ENCODE data around the gene TBCCD1. TPM values are rescaled to one million over a fixed set of nuclear protein-coding genes. Genes with fewer than 3 reads are reported as not detected.
A peak's percentile ranks its signal among the peaks of the same experiment; 100 is the strongest.

Gene TBCCD1
- total and polyA plus RNA-seq, 2 of the 8 experiments (the other 6 are each of a cell fraction or from before 2014, with no cell fraction given) = 11.3 to 13.9 TPM

- POLR2A ChIA-PET (ENCODE audit: partially characterized antibody) = interaction anchor here (0.6 to 6.2 kb wide), 5 partner anchors 19 to 190 kb away, joined by 3 to 87 read pairs (median 6); partner anchors contain the start of genes EIF4A2 and RFC4
- TF ChIP-seq POLR2A (IDR thresholded peaks at IDR 0.05; ENCODE audit: control extremely low read depth in 1 of 2, low read depth in 2 of 2, low read length in 2 of 2) = no peak
- no peak for TF ChIP-seq MAX (IDR thresholded peaks at IDR 0.05)
- no peak for TF ChIP-seq HDAC2 (IDR thresholded peaks at IDR 0.05; ENCODE audit: borderline replicate concordance in 1 of 2, low read depth in 2 of 2, low read length in 2 of 2)
- no peak for TF ChIP-seq ATF2 (IDR thresholded peaks at IDR 0.05; ENCODE audit: low read length)
- no peak for TF ChIP-seq ZNF274 (IDR thresholded peaks at IDR 0.05; ENCODE audit: borderline replicate concordance, extremely low read depth, low read length)
- no peak for TF ChIP-seq RAD21 (IDR thresholded peaks at IDR 0.05 in 1 of 2, conservative IDR thresholded peaks at IDR 0.05 in 1 of 2; ENCODE audit: low read depth in 2 of 2, low read length in 2 of 2)
- TF ChIP-seq SIRT6 (IDR thresholded peaks at IDR 0.05; ENCODE audit: low read length) = no peak
- no peak for TF ChIP-seq GABPA (IDR thresholded peaks at IDR 0.05; ENCODE audit: borderline replicate concordance, insufficient read depth, low read length)
- TF ChIP-seq RNF2 (IDR thresholded peaks at IDR 0.05; ENCODE audit: borderline replicate concordance, low read depth, low read length, missing control alignments, poor library complexity, severe bottlenecking) = no peak
- TF ChIP-seq SIX5 (IDR thresholded peaks at IDR 0.05; ENCODE audit: low read depth, low read length) = no peak
- no peak for TF ChIP-seq JUND (IDR thresholded peaks at IDR 0.05; ENCODE audit: low read length)
- TF ChIP-seq EGR1 (IDR thresholded peaks at IDR 0.05; ENCODE audit: borderline replicate concordance, low read depth, low read length) = no peak
Measured at GRCh38 chr3:186616299-186616617, 49.1 kb upstream of the TBCCD1 start.

More at GRCh38 chr3:186616299-186616617, 49.1 kb upstream of the TBCCD1 start:
- Histone ChIP-seq H3K56ac (replicated peaks; ENCODE audit: insufficient read length, low read depth, low read length) (no peak overlapping the region), H3K9ac (replicated peaks in 1 of 4; ENCODE audit: extremely low read depth in 1 of 4, low read depth in 3 of 4, low read length in 3 of 4) (no peak overlapping the region), H2BK120ac (replicated peaks; ENCODE audit: low read depth, low read length) (no peak overlapping the region), H2BK20ac (ENCODE audit: low read length) (no peak overlapping the region), H3K18ac (ENCODE audit: extremely low read depth, low read length) (no peak overlapping the region), H3K4ac (replicated peaks; ENCODE audit: insufficient read length, low read depth, low read length) (no peak overlapping the region), H3K9me3 (ENCODE audit: insufficient read depth in 2 of 2, low read depth in 1 of 2, low read length in 1 of 2) (no peaks in the 10 kb centered on the region), H2BK15ac (ENCODE audit: low read length) (no peak overlapping the region), H4K20me1 (replicated peaks in 1 of 2; ENCODE audit: control insufficient read depth in 1 of 2, insufficient read depth in 2 of 2, low read length in 2 of 2) (no peaks in the 10 kb centered on the region), H3K4me3 (ENCODE audit: extremely low read depth in 1 of 4, insufficient read depth in 2 of 4, low read depth in 3 of 4, low read length in 4 of 4) (no peak overlapping the region), H3K23ac (ENCODE audit: insufficient read length) (no peak overlapping the region), H3K4me1 (replicated peaks in 1 of 4; ENCODE audit: control insufficient read depth in 3 of 4, insufficient read depth in 4 of 4, low read length in 3 of 4) (peaks cover 0 to 7% (median 6%) of the 10 kb centered on the region in 4 experiments; a peak in 6 of 7 replicates), H3K79me1 (ENCODE audit: low read depth, low read length) (no peaks in the 10 kb centered on the region), H2BK12ac (ENCODE audit: low read depth, low read length) (no peak overlapping the region), H3K36me3 (ENCODE audit: control insufficient read depth in 2 of 4, insufficient read depth in 4 of 4, low read length in 3 of 4) (no peaks in the 10 kb centered on the region), H3K27ac (ENCODE audit: low read depth, low read length) (no peak overlapping the region), H4K8ac (ENCODE audit: extremely low read depth, insufficient read depth, low read length) (no peak overlapping the region), H3K4me2 (ENCODE audit: insufficient read depth in 1 of 2, low read depth in 2 of 2, low read length in 2 of 2) (no peak overlapping the region), H4K5ac (ENCODE audit: insufficient read length, low read depth, low read length) (no peak overlapping the region), H3K27me3 (replicated peaks in 1 of 4; ENCODE audit: control insufficient read depth in 3 of 4, extremely low read depth in 1 of 4, insufficient read depth in 3 of 4, low read length in 3 of 4) (no peaks in the 10 kb centered on the region; a peak in 1 of 7 replicates), H3K79me2 (ENCODE audit: control insufficient read depth in 1 of 2, insufficient read depth in 2 of 2, low read length in 2 of 2) (no peaks in the 10 kb centered on the region), H4K91ac (replicated peaks; ENCODE audit: insufficient read length, low read length) (peak overlapping the region; percentile 49), H2BK5ac (ENCODE audit: low read depth, low read length) (no peak overlapping the region), H3K23me2 (ENCODE audit: low read depth, low read length) (no peaks in the 10 kb centered on the region), H3K14ac (ENCODE audit: insufficient read length) (no peak overlapping the region), H2AFZ (ENCODE audit: low read length) (no peak overlapping the region), H2AK5ac (ENCODE audit: low read depth, low read length) (no peak overlapping the region)
- WGBS, 2 experiments (ENCODE audit: extremely low coverage in 1 of 2, insufficient coverage in 1 of 2, insufficient read length in 1 of 2, insufficient replicate concordance in 2 of 2, low coverage in 1 of 2, low lambda C conversion rate in 2 of 2, missing lambda C conversion rate in 1 of 2) = 98% methylated on average over 8 of the region's 8 CpGs; no CpG with 5 or more reads in 1 of the 2 experiments
- DNase-seq (ENCODE audit: low read depth in 1 of 2, low spot score in 2 of 2) = no peak
- CTCF ChIA-PET (ENCODE audit: partially characterized antibody) = interaction anchor here (0.6 to 12.9 kb wide), 37 partner anchors 9 to 349 kb away, joined by 3 to 333 read pairs (median 5); partner anchors contain the start of genes DNAJB11, FETUB and HRG
- no peak for FAIRE-seq
